Pancreas (tissue), 10 donors: ENCODE results near the gene PAFAH1B1. TPM values are rescaled to one million over a fixed set of nuclear protein-coding genes. Genes with fewer than 3 reads are reported as not detected.

Source experiments
- ATAC-seq, 4 donors: fragments of 200-7000 bp; cut with Tn5 transposase; one replicate each; pipeline versions ENCODE4 v1.8.0 to v1.9.1; 2020; ENCODE audit warnings: mild to moderate bottlenecking in 4 of 4, moderate library complexity in 4 of 4
- DNase-seq, 6 donors: peaks; one replicate each; pipeline ENCODE4 v3.0.0-alpha.2; 2020
- FAIRE-seq: peaks from 2 replicates; lab custom pipeline; 2012; peaks lifted over from hg19 to GRCh38; lab: Jason Lieb, UNC
- H3K27ac ChIP-seq, 4 donors: fragments of 200-600 bp; sonication (generic); 1 replicate in 3 of 4; 2 replicates in 1 of 4; pipeline versions ENCODE4 v1.5.0 to v1.8.0; 2020
- H3K27me3 ChIP-seq, 4 donors: fragments of 200-600 bp; one replicate each; pipeline ENCODE4 v1.8.0; 2021
- H3K36me3 ChIP-seq, 3 donors: fragments of 200-600 bp; sonication (generic) in 1 of 3; one replicate each; pipeline versions ENCODE4 v1.5.0 to v1.8.0; 2020 to 2021
- H3K4me1 ChIP-seq, 3 donors: fragments of 200-600 bp; one replicate each; pipeline ENCODE4 v1.8.0; 2021
- H3K4me3 ChIP-seq, 4 donors: fragments of 200-600 bp; sonication (generic) in 2 of 4; one replicate each; pipeline versions ENCODE4 v1.5.0 to v1.8.0; 2020 to 2021
- H3K9me3 ChIP-seq, 4 donors: fragments of 200-600 bp; one replicate each; pipeline ENCODE4 v1.8.0; 2021
- WGBS, 2 donors: extraction: QIAGEN DNeasy Blood & Tissue Kit; methylation state at CpG; one replicate each; pipeline ENCODE4 v1.1.7; 2013; 5-methylcytosine and 5-hydroxymethylcytosine counted together
- intact Hi-C, 3 donors: fragments of 100-400 bp; cut with DNase I; formaldehyde crosslinking; loops; one replicate each; pipeline versions ENCODE4 v1.11.1 to v1.14.2; 2022
- polyA plus RNA-seq, 2 donors: library from polyadenylated mRNA; stranded (reverse); fragments of 200-250 nt; gene quantifications; one replicate each; pipeline ENCODE4 v1.2.3, GENCODE V29; 2013
- total RNA-seq, 6 donors: library from RNA; stranded (reverse); fragmentation: NEBNext Ultra II Directional in 4 of 6; extraction: Animal tissue kit (Norgen Biotek cat#: 25700) in 4 of 6; gene quantifications; one replicate each; pipeline versions ENCODE4 v1.2.1 to v1.2.4, GENCODE V29; 2021 to 2023
- TF ChIP-seq, protein P1 (sequence below), 4 donors: fragments of 200-600 bp; sonication (generic) in 3 of 4; IDR thresholded peaks; one replicate each; pipeline versions ENCODE4 v1.5.0 to v1.8.0; 2021; ENCODE audit warnings: antibody characterized with exemption in 4 of 4
- donor health status: healthy with polysubstance abuse.
- donor health status: DM: no; HTN: no; CAD: no; lungs with moderate emphysema.
- donor health status: DM: no; HTN: no; CAD: no.
- donor health status: control.
- donor health status: control.
- donor health status: Bipolar disorder and iron deficiency.
- donor health status: DM: yes; HTN: yes; CAD: no.
- donor health status: DM: no; HTN: no; CAD: no.
- donor health status: DM: no; HTN: no; CAD: no.
- donor health status: DM: yes; HTN: yes; CAD: no.

Gene PAFAH1B1
- total and polyA plus RNA-seq, 8 donors = 17.3 to 66.1 (median 34.9) TPM

GRCh38 chr17:2700491-2701141 lies 107.2 kb downstream of the PAFAH1B1 start:
- intact Hi-C loops = no loop called here
- no peak overlapping the region for H3K4me3 ChIP-seq
- no peaks in the 10 kb centered on the region for H3K9me3 ChIP-seq
- 87 to 89% methylated on average over 27 of the region's 27 CpGs for WGBS, 2 donors
- no peak for FAIRE-seq
- peaks cover 6 to 84% (median 58%) of the 10 kb centered on the region in 3 donors for H3K36me3 ChIP-seq
- ATAC-seq = peak in 1 of 4 donors; percentile 3
- peak in 2 of 6 donors; percentile 53 to 69 for DNase-seq
- no peaks in the 10 kb centered on the region for H3K4me1 ChIP-seq
- H3K27me3 ChIP-seq = no peaks in the 10 kb centered on the region
- TF ChIP-seq, protein P1, sequence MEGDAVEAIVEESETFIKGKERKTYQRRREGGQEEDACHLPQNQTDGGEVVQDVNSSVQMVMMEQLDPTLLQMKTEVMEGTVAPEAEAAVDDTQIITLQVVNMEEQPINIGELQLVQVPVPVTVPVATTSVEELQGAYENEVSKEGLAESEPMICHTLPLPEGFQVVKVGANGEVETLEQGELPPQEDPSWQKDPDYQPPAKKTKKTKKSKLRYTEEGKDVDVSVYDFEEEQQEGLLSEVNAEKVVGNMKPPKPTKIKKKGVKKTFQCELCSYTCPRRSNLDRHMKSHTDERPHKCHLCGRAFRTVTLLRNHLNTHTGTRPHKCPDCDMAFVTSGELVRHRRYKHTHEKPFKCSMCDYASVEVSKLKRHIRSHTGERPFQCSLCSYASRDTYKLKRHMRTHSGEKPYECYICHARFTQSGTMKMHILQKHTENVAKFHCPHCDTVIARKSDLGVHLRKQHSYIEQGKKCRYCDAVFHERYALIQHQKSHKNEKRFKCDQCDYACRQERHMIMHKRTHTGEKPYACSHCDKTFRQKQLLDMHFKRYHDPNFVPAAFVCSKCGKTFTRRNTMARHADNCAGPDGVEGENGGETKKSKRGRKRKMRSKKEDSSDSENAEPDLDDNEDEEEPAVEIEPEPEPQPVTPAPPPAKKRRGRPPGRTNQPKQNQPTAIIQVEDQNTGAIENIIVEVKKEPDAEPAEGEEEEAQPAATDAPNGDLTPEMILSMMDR (IDR thresholded peaks at IDR 0.05) = no peak
- H3K27ac ChIP-seq = no peak overlapping the region

DNA sequence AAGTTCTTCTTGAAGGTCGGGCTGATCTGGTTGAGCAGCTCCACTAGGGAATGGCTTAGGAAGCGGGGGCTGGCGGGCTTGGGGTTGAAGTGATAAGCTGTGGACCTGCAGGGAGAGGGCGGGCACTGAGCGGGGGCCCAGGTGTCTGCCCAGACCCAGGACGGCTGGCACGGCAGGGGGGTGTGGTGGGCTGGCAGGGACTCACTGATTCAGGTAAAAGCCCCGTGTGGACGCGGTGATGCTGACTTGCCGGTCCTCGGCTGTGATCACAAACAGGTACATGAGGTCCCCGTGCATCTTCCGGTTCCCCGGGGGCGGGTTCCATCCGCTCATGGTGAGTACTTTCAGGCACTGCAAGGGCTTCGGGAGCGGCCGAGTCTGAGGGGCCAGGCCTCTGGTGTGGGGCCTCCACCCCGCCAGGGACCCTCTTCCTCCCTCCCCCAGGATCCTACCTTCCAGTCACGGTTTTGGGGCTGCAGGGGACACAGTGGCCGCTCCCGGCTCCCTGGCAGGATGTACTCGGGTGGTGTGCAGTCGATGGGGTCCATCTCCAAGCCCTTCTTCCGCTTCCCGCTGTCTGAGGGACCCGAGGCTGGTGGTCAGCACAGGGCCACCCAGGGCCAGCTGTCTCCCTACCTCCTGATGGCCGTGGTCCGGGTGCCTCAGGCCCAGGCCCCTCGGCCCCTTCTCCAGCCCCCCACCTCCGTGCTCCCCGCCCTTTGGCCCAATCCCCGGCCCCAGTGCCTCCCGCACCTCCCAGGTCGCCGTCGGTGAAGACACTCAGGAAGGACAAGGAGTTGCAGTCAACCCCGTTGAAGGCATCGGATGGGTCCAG lies 107.9 kb downstream of the PAFAH1B1 start:
- Histone ChIP-seq H3K36me3 (peaks cover 6 to 76% (median 50%) of the 10 kb centered on the region in 3 donors), H3K9me3 (no peaks in the 10 kb centered on the region), H3K4me3 (no peak overlapping the region), H3K4me1 (no peaks in the 10 kb centered on the region), H3K27me3 (no peaks in the 10 kb centered on the region), H3K27ac (no peak overlapping the region)
- TF ChIP-seq, protein P1 (IDR thresholded peaks at IDR 0.05) = no peak
- DNase-seq = peak in 2 of 6 donors; percentile 51 to 78
- 94% methylated on average over 41 of the region's 41 CpGs for WGBS, 2 donors
- intact Hi-C loops = no loop called here
- FAIRE-seq = no peak
- no peak for ATAC-seq

- Histone ChIP-seq H3K4me3 (no peak overlapping the region), H3K9me3 (no peaks in the 10 kb centered on the region), H3K4me1 (peaks cover 2 to 5% (median 3%) of the 10 kb centered on the region in 3 donors), H3K27ac (no peak overlapping the region), H3K36me3 (peaks cover 6 to 70% (median 45%) of the 10 kb centered on the region in 3 donors), H3K27me3 (no peaks in the 10 kb centered on the region)
- 89 to 90% methylated on average over 22 of the region's 22 CpGs for WGBS, 2 donors
- TF ChIP-seq, protein P1 (IDR thresholded peaks at IDR 0.05) = no peak
- peak in 3 of 6 donors; percentile 18 to 39 (median 20) for DNase-seq
- intact Hi-C loops = no loop called here
- no peak for FAIRE-seq
- no peak for ATAC-seq
Observed at GRCh38 chr17:2701996-2702741, 108.7 kb downstream of the PAFAH1B1 start.

DNA sequence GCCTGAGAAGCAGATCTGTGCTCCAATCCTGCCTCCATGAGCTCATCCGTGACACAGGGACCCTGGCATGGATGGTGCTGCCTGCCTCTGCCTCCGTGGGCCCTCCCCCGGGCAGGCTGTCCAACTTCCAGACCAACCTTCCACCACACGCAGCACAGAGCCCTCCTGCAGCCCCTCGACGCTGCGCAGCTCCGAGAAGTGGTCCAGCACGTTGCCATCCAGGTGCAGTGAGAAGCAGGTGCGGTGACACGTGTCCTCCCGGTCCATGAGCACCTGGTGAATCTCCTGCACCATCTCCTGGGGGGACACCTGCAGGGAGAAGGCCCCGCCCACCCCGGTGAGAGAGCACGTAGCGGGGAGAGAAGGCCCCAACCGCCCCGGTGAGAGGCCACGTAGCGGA lies 109.7 kb downstream of the PAFAH1B1 start:
- TF ChIP-seq, protein P1 (IDR thresholded peaks at IDR 0.05) = no peak
- intact Hi-C loops = no loop called here

More for the DNA sequence above, 109.7 kb downstream of the PAFAH1B1 start:
- no peaks in the 10 kb centered on the region for H3K27me3 ChIP-seq
- ATAC-seq (no peak), DNase-seq (peak in 2 of 6 donors; percentile 53 to 55), FAIRE-seq (no peak)
- peaks cover 3 to 60% (median 36%) of the 10 kb centered on the region in 3 donors for H3K36me3 ChIP-seq
- H3K4me1 ChIP-seq = peaks cover 8 to 15% (median 13%) of the 10 kb centered on the region in 3 donors
- no peaks in the 10 kb centered on the region for H3K9me3 ChIP-seq
- no peak overlapping the region for H3K4me3 ChIP-seq
- H3K27ac ChIP-seq = no peak overlapping the region
- 91 to 95% methylated on average over 19 to 20 of the region's 20 CpGs for WGBS, 2 donors
